H9 (cell line): ENCODE results near the gene PRPF19. TPM values are rescaled to one million over a fixed set of nuclear protein-coding genes. Genes with fewer than 3 reads are reported as not detected.
"Not testable (repeated sequence)": the region's sequence is repeated elsewhere in the genome, so short reads cannot be mapped to it uniquely, and the experiment has no call there.

Experiments
- DNase-seq: peaks from one replicate; pipeline ENCODE4 v3.0.0-alpha.2; 2017
- H2AFZ ChIP-seq: one replicate; pipeline ENCODE4 v1.6.1; 2013; ENCODE audit warnings: mild to moderate bottlenecking, low read length, control low read depth, moderate library complexity
- H2AK5ac ChIP-seq: 2 replicates; pipeline ENCODE4 v1.6.1; 2013; ENCODE audit warnings: low read length, control low read depth, mixed read lengths; ENCODE audit not compliant: insufficient read length
- H2BK120ac ChIP-seq: one replicate; pipeline ENCODE4 v1.6.1; 2013; ENCODE audit warnings: low read depth, mild to moderate bottlenecking, low read length, control low read depth, inconsistent platforms; ENCODE audit not compliant: poor library complexity, severe bottlenecking
- H2BK12ac ChIP-seq: 2 replicates; pipeline ENCODE4 v1.6.1; 2013; ENCODE audit warnings: low read length, control low read depth, mixed read lengths, low read depth; ENCODE audit not compliant: insufficient read length
- H2BK15ac ChIP-seq: 2 replicates; pipeline ENCODE4 v1.6.1; 2013; ENCODE audit warnings: low read depth, low read length, control low read depth
- H2BK20ac ChIP-seq: one replicate; pipeline ENCODE4 v1.6.1; 2013; ENCODE audit warnings: low read depth, mild to moderate bottlenecking, low read length, control low read depth, inconsistent platforms; ENCODE audit not compliant: poor library complexity, severe bottlenecking
- H2BK5ac ChIP-seq: 2 replicates; pipeline ENCODE4 v1.6.1; 2013; ENCODE audit warnings: low read length, control low read depth, mixed read lengths; ENCODE audit not compliant: insufficient read length
- H3K14ac ChIP-seq: 2 replicates; pipeline ENCODE4 v1.6.1; 2013; ENCODE audit warnings: low read length, control low read depth; ENCODE audit not compliant: insufficient read depth
- H3K18ac ChIP-seq: 2 replicates; pipeline ENCODE4 v1.6.1; 2013; ENCODE audit warnings: low read depth, mild to moderate bottlenecking, mixed read lengths, low read length, control low read depth; ENCODE audit not compliant: insufficient read length
- H3K23ac ChIP-seq: 2 replicates; pipeline ENCODE4 v1.6.1; 2013; ENCODE audit warnings: low read length, control low read depth, mixed read lengths, low read depth; ENCODE audit not compliant: insufficient read length
- H3K23me2 ChIP-seq: 2 replicates; pipeline ENCODE4 v1.6.1; 2013; ENCODE audit warnings: low read depth, mild to moderate bottlenecking, mixed read lengths, low read length, control low read depth; ENCODE audit not compliant: insufficient read length, poor library complexity, severe bottlenecking
- H3K27ac ChIP-seq: 2 replicates; pipeline ENCODE4 v1.5.1; 2013; ENCODE audit warnings: low read length, control low read depth, mixed read lengths, low read depth; ENCODE audit not compliant: insufficient read length
- H3K27me3 ChIP-seq: 2 replicates; pipeline ENCODE4 v1.6.1; 2013; ENCODE audit warnings: low read length, control low read depth, inconsistent platforms; ENCODE audit not compliant: insufficient read depth
- H3K4ac ChIP-seq: 2 replicates; pipeline ENCODE4 v1.6.1; 2013; ENCODE audit warnings: low read depth, mild to moderate bottlenecking, control low read depth, inconsistent platforms, low read length, moderate library complexity
- H3K4me1 ChIP-seq: 2 replicates; pipeline ENCODE4 v1.6.1; 2013; ENCODE audit warnings: low read length, control low read depth, inconsistent platforms; ENCODE audit not compliant: insufficient read depth
- H3K4me2 ChIP-seq: 2 replicates; pipeline ENCODE4 v1.6.1; 2013; ENCODE audit warnings: low read length, control low read depth, mixed read lengths; ENCODE audit not compliant: insufficient read length, insufficient read depth
- H3K56ac ChIP-seq: 2 replicates; pipeline ENCODE4 v1.6.1; 2013; ENCODE audit warnings: low read depth, mild to moderate bottlenecking, mixed read lengths, low read length, control low read depth; ENCODE audit not compliant: insufficient read length
- H3K79me1 ChIP-seq: 2 replicates; pipeline ENCODE4 v1.6.1; 2013; ENCODE audit warnings: low read depth, mild to moderate bottlenecking, moderate library complexity, low read length, control low read depth, inconsistent platforms; ENCODE audit not compliant: insufficient read depth, poor library complexity, severe bottlenecking
- H3K79me2 ChIP-seq: 2 replicates; pipeline ENCODE4 v1.6.1; 2013; ENCODE audit warnings: low read length, control low read depth, inconsistent platforms; ENCODE audit not compliant: insufficient read depth
- H3K9ac ChIP-seq: 2 replicates; pipeline ENCODE4 v1.6.1; 2013; ENCODE audit warnings: low read length, control low read depth, mixed read lengths; ENCODE audit not compliant: insufficient read length; ENCODE audit errors: extremely low read depth
- H3K9me3 ChIP-seq: one replicate; pipeline ENCODE4 v1.6.1; 2013; ENCODE audit warnings: low read depth, low read length, inconsistent platforms; ENCODE audit not compliant: control insufficient read depth
- H3T11ph ChIP-seq: one replicate; pipeline ENCODE4 v1.6.1; 2013; ENCODE audit warnings: mild to moderate bottlenecking, low read length, control low read depth, inconsistent platforms
- H4K20me1 ChIP-seq: one replicate; pipeline ENCODE4 v1.6.1; 2013; ENCODE audit not compliant: control insufficient read depth, insufficient read length, insufficient read depth
- H4K5ac ChIP-seq: 2 replicates; pipeline ENCODE4 v1.6.1; 2013; ENCODE audit warnings: low read depth, mild to moderate bottlenecking, mixed read lengths, low read length, control low read depth; ENCODE audit not compliant: insufficient read length
- H4K8ac ChIP-seq: replicated peaks from 2 replicates; pipeline ENCODE4 v1.6.1; 2013; ENCODE audit warnings: low read length, control low read depth, mixed read lengths, low read depth; ENCODE audit not compliant: insufficient read length
- H4K91ac ChIP-seq: 2 replicates; pipeline ENCODE4 v1.6.1; 2013; ENCODE audit warnings: low read depth, mild to moderate bottlenecking, moderate library complexity, mixed read lengths, low read length, control low read depth; ENCODE audit not compliant: insufficient read length
- H3K27ac Mint-ChIP-seq, 3 experiments: 2 replicates in 2 of 3; 3 replicates in 1 of 3; pipeline ENCODE4 v1.8.0; 2020 to 2021; ENCODE audit warnings: mixed read lengths in 3 of 3, mild to moderate bottlenecking in 1 of 3, moderate library complexity in 1 of 3
- H3K27me3 Mint-ChIP-seq: 2 replicates; pipeline ENCODE4 v1.8.0; 2021; ENCODE audit warnings: low read depth, mild to moderate bottlenecking, moderate library complexity, mixed read lengths
- H3K36me3 Mint-ChIP-seq, 3 experiments: 2 replicates in 2 of 3; 3 replicates in 1 of 3; pipeline ENCODE4 v1.8.0; 2020 to 2021; ENCODE audit warnings: low read depth in 3 of 3, mixed read lengths in 3 of 3; ENCODE audit not compliant: insufficient read depth in 1 of 3
- H3K4me1 Mint-ChIP-seq, 2 experiments: 2 replicates each; pipeline ENCODE4 v1.8.0; 2020; ENCODE audit warnings: mixed read lengths in 2 of 2
- H3K4me3 Mint-ChIP-seq, 2 experiments: 2 replicates in 1 of 2; 3 replicates in 1 of 2; pipeline ENCODE4 v1.8.0; 2020 to 2021; ENCODE audit warnings: mild to moderate bottlenecking in 2 of 2, mixed read lengths in 2 of 2, moderate library complexity in 1 of 2
- H3K9me3 Mint-ChIP-seq, 2 experiments: 2 replicates in 1 of 2; 3 replicates in 1 of 2; pipeline ENCODE4 v1.8.0; 2020; ENCODE audit warnings: mild to moderate bottlenecking in 2 of 2, mixed read lengths in 2 of 2, moderate library complexity in 1 of 2
- CTCF ChIP-seq: fragments of 200-600 bp; sonication (generic); conservative IDR thresholded peaks from 3 replicates; pipeline ENCODE4 v1.8.0; 2021; ENCODE audit warnings: antibody characterized with exemption, mild to moderate bottlenecking
- WGBS: extraction: QIAGEN DNeasy Blood & Tissue Kit; methylation state at CpG from one replicate; pipeline ENCODE4 v1.1.7; 2013; ENCODE audit warnings: missing lambda C conversion rate, low lambda C conversion rate, mixed read lengths; ENCODE audit not compliant: insufficient read length; ENCODE audit errors: extremely low coverage; 5-methylcytosine and 5-hydroxymethylcytosine counted together
- total RNA-seq: library from RNA; stranded (reverse); gene quantifications from 2 replicates; pipeline ENCODE4 v1.2.1, GENCODE V29; 2021

The PRPF19 gene
- total RNA-seq, 1 experiment from 2014 or later, result 130 TPM

DNA sequence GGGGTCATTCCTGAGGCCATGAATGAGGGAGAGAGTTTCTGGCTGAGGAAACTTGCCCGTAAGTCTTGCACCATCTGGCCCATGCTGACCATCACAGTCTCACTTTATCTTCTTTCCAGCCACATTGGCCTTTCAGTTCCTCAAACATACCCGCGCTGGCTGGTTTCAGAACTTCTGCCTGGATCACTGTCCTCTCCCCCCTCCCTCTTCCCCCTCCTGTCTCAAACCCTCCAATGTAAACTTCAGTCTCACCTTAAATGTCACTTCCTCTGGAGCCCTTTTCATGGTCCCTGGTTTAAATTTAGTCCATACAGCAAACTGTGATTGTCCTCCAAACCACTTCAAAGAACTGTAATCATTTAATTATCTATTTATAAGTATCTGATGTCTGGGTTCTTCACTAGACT, 3.9 kb upstream of the PRPF19 start:
- WGBS, result no CpG with 5 or more reads among the region's 3 CpGs

GRCh38 chr11:60909680-60910280, 3.4 kb upstream of the PRPF19 start:
- not testable (repeated sequence) for H3K27me3 ChIP-seq, H3K23ac ChIP-seq, H3K27ac Mint-ChIP-seq, H2BK15ac ChIP-seq, H3K4me3 Mint-ChIP-seq, H3K4me1 ChIP-seq, H3K56ac ChIP-seq, H3K9me3 Mint-ChIP-seq, H3K4me2 ChIP-seq, H2BK120ac ChIP-seq, H4K5ac ChIP-seq, H3K36me3 Mint-ChIP-seq, DNase-seq, H3K27ac ChIP-seq, H3K79me1 ChIP-seq, H3K4ac ChIP-seq, H2BK5ac ChIP-seq, H2BK12ac ChIP-seq, H3K14ac ChIP-seq, H2BK20ac ChIP-seq, H4K8ac ChIP-seq, H3T11ph ChIP-seq, H3K9me3 ChIP-seq, H4K20me1 ChIP-seq, H3K79me2 ChIP-seq, H4K91ac ChIP-seq, H2AK5ac ChIP-seq, H2AFZ ChIP-seq, H3K18ac ChIP-seq, H3K9ac ChIP-seq
- peaks cover 16% of the 10 kb centered on the region for H3K23me2 ChIP-seq
- peaks cover 44% of the 10 kb centered on the region for H3K27me3 Mint-ChIP-seq
- peaks cover 23 to 25% of the 10 kb centered on the region in 2 experiments for H3K4me1 Mint-ChIP-seq
- no CpG with 5 or more reads among the region's 3 CpGs for WGBS

More for the DNA sequence above, 3.9 kb upstream of the PRPF19 start:
- Histone ChIP-seq H3K9ac (no peak overlapping the region), H2BK120ac (no peak overlapping the region), H3T11ph (no peak overlapping the region), H3K23me2 (peaks cover 21% of the 10 kb centered on the region), H3K23ac (no peak overlapping the region), H3K27me3 (no peaks in the 10 kb centered on the region; the same call in 1 of the 2 replicates), H3K9me3 (no peaks in the 10 kb centered on the region), H2BK15ac (no peak overlapping the region), H2BK5ac (no peak overlapping the region), H4K20me1 (no peaks in the 10 kb centered on the region), H3K4me1 (no peaks in the 10 kb centered on the region), H2BK20ac (no peak overlapping the region), H2AFZ (no peak overlapping the region), H2BK12ac (no peak overlapping the region), H3K18ac (no peak overlapping the region), H3K14ac (no peak overlapping the region), H2AK5ac (no peak overlapping the region), H4K8ac (no peak overlapping the region), H3K27ac (no peak overlapping the region), H3K4me2 (no peak overlapping the region), H4K91ac (no peak overlapping the region), H3K56ac (no peak overlapping the region), H3K79me1 (no peaks in the 10 kb centered on the region), H4K5ac (no peak overlapping the region), H3K79me2 (peaks cover 2% of the 10 kb centered on the region; the same call in 1 of the 2 replicates), H3K4ac (no peak overlapping the region)
- Mint-ChIP-seq H3K4me3 (no peak overlapping the region), H3K9me3 (peaks cover 3 to 5% of the 10 kb centered on the region in 2 experiments; a peak in 4 of 5 replicates), H3K36me3 (peaks cover 0 to 2% (median 0%) of the 10 kb centered on the region in 3 experiments; a peak in 2 of 7 replicates), H3K27ac (no peak overlapping the region), H3K27me3 (peaks cover 44% of the 10 kb centered on the region), H3K4me1 (peaks cover 24 to 26% of the 10 kb centered on the region in 2 experiments)
- no peak for TF ChIP-seq CTCF
- DNase-seq, result no peak
